ENCODE measurements around the gene AMBP.

DNA sequence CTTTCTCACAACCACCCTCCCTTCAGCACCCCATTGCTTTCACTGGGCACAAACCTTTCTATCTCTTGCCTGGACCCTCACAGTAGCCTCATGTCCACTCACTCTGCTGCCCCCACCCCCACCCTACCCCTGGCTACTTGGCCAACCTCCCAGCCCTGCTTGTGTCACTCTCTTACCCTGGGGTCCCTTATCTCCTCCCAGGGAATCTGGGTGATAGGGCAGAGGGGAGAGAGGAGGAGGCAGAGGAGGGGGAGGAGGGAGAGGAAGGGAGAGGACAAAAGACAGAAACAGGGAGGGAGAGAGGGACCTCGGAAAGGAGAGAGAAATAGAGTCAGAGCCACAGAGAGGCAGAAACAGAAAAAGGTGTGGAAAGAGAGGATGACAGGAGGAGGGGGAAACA is 46.0 kb upstream of the AMBP start:
- TF ChIP-seq CTCF (conservative IDR thresholded peaks at IDR 0.05; ENCODE audit: low read length) = no peak
- TF ChIP-seq EZH2phosphoT487 (IDR thresholded peaks at IDR 0.05; ENCODE audit: borderline replicate concordance) = no peak
